Pancreas (tissue), 10 donors: ENCODE results near the gene WWC1. TPM values are rescaled to one million over a fixed set of nuclear protein-coding genes. Genes with fewer than 3 reads are reported as not detected.

ENCODE experiments used
- ATAC-seq, 4 donors: fragments of 200-7000 bp; cut with Tn5 transposase; one replicate each; pipeline versions ENCODE4 v1.8.0 to v1.9.1; 2020; ENCODE audit warnings: mild to moderate bottlenecking in 4 of 4, moderate library complexity in 4 of 4
- DNase-seq, 6 donors: peaks; one replicate each; pipeline ENCODE4 v3.0.0-alpha.2; 2020
- FAIRE-seq: peaks from 2 replicates; lab custom pipeline; 2012; peaks lifted over from hg19 to GRCh38; lab: Jason Lieb, UNC
- H3K27ac ChIP-seq, 4 donors: fragments of 200-600 bp; sonication (generic); 1 replicate in 3 of 4; 2 replicates in 1 of 4; pipeline versions ENCODE4 v1.5.0 to v1.8.0; 2020
- H3K27me3 ChIP-seq, 4 donors: fragments of 200-600 bp; one replicate each; pipeline ENCODE4 v1.8.0; 2021
- H3K36me3 ChIP-seq, 3 donors: fragments of 200-600 bp; sonication (generic) in 1 of 3; one replicate each; pipeline versions ENCODE4 v1.5.0 to v1.8.0; 2020 to 2021
- H3K4me1 ChIP-seq, 3 donors: fragments of 200-600 bp; one replicate each; pipeline ENCODE4 v1.8.0; 2021
- H3K4me3 ChIP-seq, 4 donors: fragments of 200-600 bp; sonication (generic) in 2 of 4; one replicate each; pipeline versions ENCODE4 v1.5.0 to v1.8.0; 2020 to 2021
- H3K9me3 ChIP-seq, 4 donors: fragments of 200-600 bp; one replicate each; pipeline ENCODE4 v1.8.0; 2021
- CTCF ChIP-seq, 4 donors: fragments of 200-600 bp; sonication (generic) in 3 of 4; IDR thresholded peaks; one replicate each; pipeline versions ENCODE4 v1.5.0 to v1.8.0; 2021; ENCODE audit warnings: antibody characterized with exemption in 4 of 4
- WGBS, 2 donors: extraction: QIAGEN DNeasy Blood & Tissue Kit; methylation state at CpG; one replicate each; pipeline ENCODE4 v1.1.7; 2013; 5-methylcytosine and 5-hydroxymethylcytosine counted together
- intact Hi-C, 3 donors: fragments of 100-400 bp; cut with DNase I; formaldehyde crosslinking; loops; one replicate each; pipeline versions ENCODE4 v1.11.1 to v1.14.2; 2022
- polyA plus RNA-seq, 2 donors: library from polyadenylated mRNA; stranded (reverse); fragments of 200-250 nt; gene quantifications; one replicate each; pipeline ENCODE4 v1.2.3, GENCODE V29; 2013
- total RNA-seq, 6 donors: library from RNA; stranded (reverse); fragmentation: NEBNext Ultra II Directional in 4 of 6; extraction: Animal tissue kit (Norgen Biotek cat#: 25700) in 4 of 6; gene quantifications; one replicate each; pipeline versions ENCODE4 v1.2.1 to v1.2.4, GENCODE V29; 2021 to 2023
- donor health status: healthy with polysubstance abuse.
- donor health status: DM: no; HTN: no; CAD: no; lungs with moderate emphysema.
- donor health status: DM: no; HTN: no; CAD: no.
- donor health status: control.
- donor health status: control.
- donor health status: Bipolar disorder and iron deficiency.
- donor health status: DM: yes; HTN: yes; CAD: no.
- donor health status: DM: no; HTN: no; CAD: no.
- donor health status: DM: no; HTN: no; CAD: no.
- donor health status: DM: yes; HTN: yes; CAD: no.

Gene WWC1
- total and polyA plus RNA-seq, 8 donors: 35.0 to 54.2 (median 38.7) TPM

- Histone ChIP-seq H3K4me3 (no peak overlapping the region), H3K27ac (peak overlapping the region in 3 of 4 donors; percentile 43 to 73 (median 62)), H3K4me1 (peaks cover 4 to 34% (median 30%) of the 10 kb centered on the region in 3 donors), H3K36me3 (no peaks in the 10 kb centered on the region), H3K9me3 (no peaks in the 10 kb centered on the region), H3K27me3 (no peaks in the 10 kb centered on the region)
- intact Hi-C loops: loop anchor here in 1 of 3 donors (10.0 kb wide), 1 partner anchor 70 kb away; the partner anchor contains the start of gene WWC1
- WGBS, 2 donors: 36% methylated on average over 12 of the region's 12 CpGs
- DNase-seq: peak in 5 of 6 donors; percentile 26 to 55 (median 39)
- ATAC-seq: peak; percentile 55 to 76 (median 66)
- TF ChIP-seq CTCF (IDR thresholded peaks at IDR 0.05): no peak
- FAIRE-seq: no peak
These were observed 73.5 kb downstream of the WWC1 start for GRCh38 chr5:168364750-168365550.

DNA sequence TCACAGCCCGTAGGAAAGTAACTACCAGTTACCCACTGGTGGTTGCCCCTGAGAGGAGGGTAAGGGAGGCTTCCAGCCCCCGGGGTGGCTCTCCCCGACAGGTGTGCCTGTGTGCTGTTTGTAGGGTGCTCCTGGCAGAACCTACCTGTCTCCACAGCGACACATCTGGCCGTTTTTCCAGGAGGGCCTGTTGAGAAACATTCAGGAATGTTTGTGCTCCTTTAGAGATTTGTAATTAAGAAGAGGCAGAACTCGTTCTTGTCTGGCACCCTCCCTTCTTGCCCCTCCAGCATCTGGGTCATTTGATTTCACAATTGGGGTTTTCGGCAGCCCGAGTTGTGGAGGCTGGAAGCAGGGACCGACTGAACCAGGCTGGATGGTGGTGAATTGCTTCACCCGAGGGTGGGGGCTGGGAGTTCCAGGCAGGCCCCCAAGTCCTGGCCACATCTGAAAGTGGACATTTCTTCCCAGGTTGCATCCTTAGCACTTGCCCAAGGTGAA lies 74.2 kb downstream of the WWC1 start:
- peak overlapping the region in 3 of 4 donors; percentile 43 to 73 (median 62) for H3K27ac ChIP-seq
- no peak for FAIRE-seq
- peak in 3 of 4 donors; percentile 14 to 34 (median 31) for TF ChIP-seq CTCF (IDR thresholded peaks at IDR 0.05)
- no peaks in the 10 kb centered on the region for H3K9me3 ChIP-seq
- WGBS, 2 donors: 9 to 11% methylated on average over 10 of the region's 10 CpGs
- peak; percentile 55 to 71 (median 61) for DNase-seq
- no peaks in the 10 kb centered on the region for H3K27me3 ChIP-seq
- H3K36me3 ChIP-seq: no peaks in the 10 kb centered on the region
- no peak overlapping the region for H3K4me3 ChIP-seq
- intact Hi-C loops: loop anchor here in 1 of 3 donors (10.0 kb wide), 1 partner anchor 71 kb away; the partner anchor contains the start of gene WWC1
- H3K4me1 ChIP-seq: peaks cover 4 to 34% (median 30%) of the 10 kb centered on the region in 3 donors
- peak; percentile 76 to 84 (median 77) for ATAC-seq

GRCh38 chr5:168366116-168366515 lies 74.7 kb downstream of the WWC1 start:
- 64 to 79% methylated on average over 3 of the region's 3 CpGs for WGBS, 2 donors
- ATAC-seq (no peak), FAIRE-seq (no peak), DNase-seq (no peak)
- Histone ChIP-seq H3K27me3 (no peaks in the 10 kb centered on the region), H3K27ac (peak overlapping the region in 3 of 4 donors; percentile 43 to 73 (median 62)), H3K36me3 (no peaks in the 10 kb centered on the region), H3K9me3 (no peaks in the 10 kb centered on the region), H3K4me1 (peaks cover 4 to 34% (median 30%) of the 10 kb centered on the region in 3 donors), H3K4me3 (no peak overlapping the region)
- no peak for TF ChIP-seq CTCF (IDR thresholded peaks at IDR 0.05)
- intact Hi-C loops: loop anchor here in 1 of 3 donors (10.0 kb wide), 1 partner anchor 71 kb away; the partner anchor contains the start of gene WWC1

DNA sequence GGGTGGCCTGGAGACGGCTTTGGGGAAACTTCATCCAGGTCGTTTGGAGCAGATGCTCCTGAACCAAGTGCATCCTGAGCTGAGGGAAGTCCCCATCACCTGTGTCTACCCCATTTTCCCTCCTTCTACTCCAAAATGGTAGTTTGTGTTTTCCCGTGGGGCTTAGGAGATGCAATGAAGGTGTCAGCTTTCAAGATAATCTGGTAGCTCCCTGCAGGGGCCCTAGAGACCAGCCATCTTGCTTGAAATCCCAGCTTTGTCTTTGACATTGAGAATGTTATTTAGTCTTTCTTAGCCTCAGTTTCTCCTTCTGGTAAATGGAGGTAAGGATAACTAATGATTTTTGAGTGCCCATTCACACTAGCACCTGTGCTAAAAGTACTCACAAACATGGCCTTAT lies 77.4 kb downstream of the WWC1 start:
- H3K27ac ChIP-seq: no peak overlapping the region
- H3K4me3 ChIP-seq: no peak overlapping the region
- peaks cover 4 to 23% (median 20%) of the 10 kb centered on the region in 3 donors for H3K4me1 ChIP-seq
- no peak for TF ChIP-seq CTCF (IDR thresholded peaks at IDR 0.05)
- no peaks in the 10 kb centered on the region for H3K36me3 ChIP-seq
- intact Hi-C loops: loop anchor here in 1 of 3 donors (10.0 kb wide), 1 partner anchor 74 kb away; the partner anchor contains the start of gene WWC1
- DNase-seq: no peak
- no peaks in the 10 kb centered on the region for H3K9me3 ChIP-seq
- no peak for ATAC-seq
- 78 to 87% methylated on average over 3 of the region's 3 CpGs for WGBS, 2 donors
- FAIRE-seq: no peak
- no peaks in the 10 kb centered on the region for H3K27me3 ChIP-seq
